Smooth muscle cell (in vitro differentiated cells): ENCODE results near the gene SLC25A47. TPM values are rescaled to one million over a fixed set of nuclear protein-coding genes. Genes with fewer than 3 reads are reported as not detected.

ENCODE experiments used
- DNase-seq: peaks from one replicate; lab custom pipeline; 2025; ENCODE audit not compliant: unreplicated experiment; lab: John Stamatoyannopoulos, UW
- H2AFZ ChIP-seq: fragments of 200-600 bp; sonication (generic); 2 replicates; pipeline ENCODE4 v1.6.0; 2016; ENCODE audit warnings: antibody characterized with exemption, low read depth, mild to moderate bottlenecking
- H3F3A ChIP-seq: fragments of 200-600 bp; sonication (generic); 2 replicates; pipeline ENCODE4 v1.6.0; 2017; ENCODE audit warnings: antibody characterized with exemption, low read depth
- H3K27ac ChIP-seq: fragments of 200-600 bp; sonication (generic); 2 replicates; pipeline ENCODE4 v1.5.1; 2016; ENCODE audit warnings: low read depth, mild to moderate bottlenecking
- H3K27me3 ChIP-seq: fragments of 200-600 bp; sonication (generic); 2 replicates; pipeline ENCODE4 v1.6.1; 2016; ENCODE audit warnings: low read depth, mild to moderate bottlenecking
- H3K36me3 ChIP-seq: fragments of 200-600 bp; sonication (generic); 2 replicates; pipeline ENCODE4 v1.5.1; 2016; ENCODE audit warnings: low read depth
- H3K4me1 ChIP-seq: fragments of 200-600 bp; sonication (generic); 2 replicates; pipeline ENCODE4 v1.5.1; 2016; ENCODE audit warnings: low read depth
- H3K4me2 ChIP-seq: fragments of 200-600 bp; sonication (generic); 2 replicates; pipeline ENCODE4 v1.6.0; 2016; ENCODE audit warnings: mild to moderate bottlenecking
- H3K4me3 ChIP-seq: fragments of 200-600 bp; sonication (generic); 2 replicates; pipeline ENCODE4 v1.5.1; 2016; ENCODE audit warnings: mild to moderate bottlenecking
- H3K79me2 ChIP-seq: fragments of 200-600 bp; sonication (generic); 2 replicates; pipeline ENCODE4 v1.6.0; 2016; ENCODE audit warnings: low read depth, mild to moderate bottlenecking
- H3K9ac ChIP-seq: fragments of 200-600 bp; sonication (generic); 2 replicates; pipeline ENCODE4 v1.6.0; 2016; ENCODE audit warnings: low read depth
- H3K9me3 ChIP-seq: fragments of 200-600 bp; sonication (generic); replicated peaks from 2 replicates; pipeline ENCODE4 v1.5.1; 2016; ENCODE audit warnings: low read depth
- H4K20me1 ChIP-seq: fragments of 200-600 bp; sonication (generic); 2 replicates; pipeline ENCODE4 v1.6.0; 2016; ENCODE audit warnings: low read depth
- CTCF ChIP-seq: fragments of 200-600 bp; sonication (generic); IDR thresholded peaks from 2 replicates; pipeline ENCODE4 v1.5.1; 2017; ENCODE audit warnings: borderline replicate concordance, mild to moderate bottlenecking, antibody characterized with exemption; ENCODE audit not compliant: insufficient read depth, poor library complexity, severe bottlenecking
- WGBS: methylation state at CpG from one replicate; pipeline ENCODE4 v1.1.7; 2016; ENCODE audit warnings: low lambda C conversion rate; 5-methylcytosine and 5-hydroxymethylcytosine counted together
- polyA plus RNA-seq: library from polyadenylated mRNA; unstranded; fragments of >200 nt; fragmentation: Nextera tagmentation; extraction: Ambion mirVana; gene quantifications from 2 replicates; pipeline ENCODE4 v1.2.1, GENCODE V29; 2016
- total RNA-seq: library from RNA; depleted of rRNA; stranded (reverse); fragments of >200 nt; gene quantifications from 2 replicates; pipeline ENCODE4 v1.2.3, GENCODE V29; 2014

Gene SLC25A47
- total and polyA plus RNA-seq, 2 experiments from 2014 or later: not detected

DNA sequence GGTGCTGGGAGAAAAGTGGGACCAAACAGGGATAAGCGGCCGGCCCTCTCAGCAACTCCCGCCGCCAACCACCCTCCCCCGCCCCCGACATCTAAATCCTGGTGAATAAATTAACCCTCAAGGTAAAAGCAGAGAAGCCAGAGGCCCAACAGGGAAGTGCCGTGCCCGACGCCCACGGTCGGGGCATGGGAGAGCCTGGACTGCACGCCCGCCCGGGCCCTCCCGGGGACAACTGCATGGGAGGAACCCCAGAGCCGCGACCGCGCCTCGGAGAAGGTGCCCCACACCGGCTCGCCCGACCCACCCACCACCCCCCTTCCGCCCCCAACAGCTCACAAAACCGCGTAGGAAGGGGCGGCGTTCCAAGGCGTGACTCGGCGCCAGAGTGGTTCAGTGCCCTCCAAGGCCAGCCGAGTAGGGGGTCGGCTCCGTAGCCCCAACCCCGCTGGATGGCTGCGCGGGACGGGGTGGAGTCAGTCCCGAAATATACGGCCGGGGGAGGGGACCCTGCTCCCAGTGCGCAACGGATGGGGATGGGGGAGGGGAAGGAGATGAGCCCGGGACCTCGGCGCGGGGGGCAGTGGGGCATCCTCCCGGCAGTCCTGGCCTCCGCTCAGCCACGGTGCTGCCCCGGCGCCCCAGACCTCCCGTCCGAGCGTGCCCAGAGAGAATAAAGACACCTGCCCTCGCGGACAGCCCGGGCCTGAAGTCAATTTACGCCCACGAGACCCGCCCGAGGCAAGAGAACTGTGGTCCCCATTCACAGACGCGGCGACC is 17.6 kb upstream of the SLC25A47 start:
- H3K4me2 ChIP-seq: peak overlapping the region; percentile 94
- H3K4me1 ChIP-seq: peaks cover 8% of the 10 kb centered on the region
- peak overlapping the region; percentile 90 for H3K4me3 ChIP-seq
- H3K9ac ChIP-seq: peak overlapping the region; percentile 22
- H3K27ac ChIP-seq: no peak overlapping the region
- H3K36me3 ChIP-seq: no peaks in the 10 kb centered on the region
- no peaks in the 10 kb centered on the region for H3K79me2 ChIP-seq
- no peak for DNase-seq
- no peaks in the 10 kb centered on the region for H3K9me3 ChIP-seq
- H4K20me1 ChIP-seq: peaks cover 31% of the 10 kb centered on the region
- H2AFZ ChIP-seq: no peak overlapping the region
- under 1% methylated on average over 57 of the region's 65 CpGs for WGBS
- H3F3A ChIP-seq: no peaks in the 10 kb centered on the region
- H3K27me3 ChIP-seq: no peaks in the 10 kb centered on the region
- TF ChIP-seq CTCF: no peak

- WGBS: under 1% methylated on average over 53 of the region's 131 CpGs
- H3K9me3 ChIP-seq: no peaks in the 10 kb centered on the region
- H3K4me1 ChIP-seq: peaks cover 8% of the 10 kb centered on the region
- H3K27ac ChIP-seq: no peak within 1 kb of the TSS
- peak; percentile 54 for DNase-seq
- peaks cover 31% of the 10 kb centered on the region for H4K20me1 ChIP-seq
- no peaks in the 10 kb centered on the region for H3K27me3 ChIP-seq
- H3F3A ChIP-seq: no peaks in the 10 kb centered on the region
- H3K4me2 ChIP-seq: peak within 1 kb of the TSS; percentile 94
- no peak for TF ChIP-seq CTCF
- H3K9ac ChIP-seq: peak within 1 kb of the TSS; percentile 73
- peak within 1 kb of the TSS; percentile 90 for H3K4me3 ChIP-seq
- peak within 1 kb of the TSS; percentile 90 for H2AFZ ChIP-seq
- no peaks in the 10 kb centered on the region for H3K79me2 ChIP-seq
- H3K36me3 ChIP-seq: no peaks in the 10 kb centered on the region
Measured at GRCh38 chr14:100306101-100306997, 16.8 kb upstream of the SLC25A47 start, which contains the start of gene SLC25A29. SLC25A29 (minus strand) TSS chr14:100306444; CDS start chr14:100306232, 212 bp downstream.

DNA sequence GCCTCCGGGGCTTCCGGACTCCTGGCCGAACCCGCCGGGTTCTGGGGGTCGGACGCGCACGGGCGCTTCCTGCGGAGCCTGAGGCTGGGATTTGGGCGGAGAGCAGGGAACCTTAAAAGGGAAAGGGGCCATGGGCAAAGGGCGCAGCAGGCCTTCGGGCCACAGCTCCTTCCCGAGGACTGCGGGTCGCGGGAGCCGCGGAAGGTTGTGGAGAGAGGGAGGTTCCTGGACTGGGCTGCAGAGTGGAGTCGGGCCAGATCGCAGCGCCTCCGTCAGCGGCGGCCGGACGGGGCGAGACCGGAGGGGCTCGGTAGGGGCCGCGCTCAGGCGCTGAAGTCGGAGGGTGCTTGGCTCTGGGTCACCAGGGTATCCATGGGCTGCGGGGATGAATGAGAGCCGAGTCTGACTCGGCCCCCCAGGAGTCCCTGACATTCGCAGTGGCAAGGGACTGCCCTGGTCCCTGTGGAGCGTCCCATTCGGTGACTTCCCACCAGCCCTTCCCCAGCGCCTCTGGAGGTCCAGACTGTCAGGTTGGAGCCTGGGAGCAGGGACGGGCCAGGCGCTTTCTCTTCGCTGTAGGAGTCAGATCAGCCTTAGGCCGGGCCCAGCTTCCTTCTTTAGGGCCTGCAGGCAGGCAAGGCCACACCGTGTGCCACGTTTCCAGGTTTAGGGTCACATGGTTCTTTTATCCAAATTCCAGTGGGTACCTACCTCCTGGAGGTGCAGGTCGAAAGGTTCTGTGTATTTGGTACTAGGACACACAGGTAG is 16.0 kb upstream of the SLC25A47 start:
- no peak for TF ChIP-seq CTCF
- H3K4me2 ChIP-seq: peak overlapping the region; percentile 94
- H3F3A ChIP-seq: no peaks in the 10 kb centered on the region
- no peak for DNase-seq
- H3K36me3 ChIP-seq: no peaks in the 10 kb centered on the region
- H3K4me3 ChIP-seq: peak overlapping the region; percentile 90
- no peak overlapping the region for H3K27ac ChIP-seq
- H3K9me3 ChIP-seq: no peaks in the 10 kb centered on the region
- 4% methylated on average over 49 of the region's 49 CpGs for WGBS
- peaks cover 31% of the 10 kb centered on the region for H4K20me1 ChIP-seq
- peak overlapping the region; percentile 73 for H3K9ac ChIP-seq
- no peaks in the 10 kb centered on the region for H3K27me3 ChIP-seq
- H2AFZ ChIP-seq: peak overlapping the region; percentile 90
- no peaks in the 10 kb centered on the region for H3K79me2 ChIP-seq
- peaks cover 13% of the 10 kb centered on the region for H3K4me1 ChIP-seq
